ACHN (cell line): Measurements from ENCODE around the gene THRB.

Source experiments
- DNase-seq: peaks from one replicate; pipeline ENCODE4 v3.0.0-alpha.2; 2015
- in situ Hi-C: cut with HindIII; loops from 2 replicates; pipeline ENCODE4 v1.10.0; 2017; ENCODE audit warnings: low sequenced_read_pairs, low pct_ligation_motif_present, low pct_unique_long_range_greater_than_20kb

THRB gene

DNA sequence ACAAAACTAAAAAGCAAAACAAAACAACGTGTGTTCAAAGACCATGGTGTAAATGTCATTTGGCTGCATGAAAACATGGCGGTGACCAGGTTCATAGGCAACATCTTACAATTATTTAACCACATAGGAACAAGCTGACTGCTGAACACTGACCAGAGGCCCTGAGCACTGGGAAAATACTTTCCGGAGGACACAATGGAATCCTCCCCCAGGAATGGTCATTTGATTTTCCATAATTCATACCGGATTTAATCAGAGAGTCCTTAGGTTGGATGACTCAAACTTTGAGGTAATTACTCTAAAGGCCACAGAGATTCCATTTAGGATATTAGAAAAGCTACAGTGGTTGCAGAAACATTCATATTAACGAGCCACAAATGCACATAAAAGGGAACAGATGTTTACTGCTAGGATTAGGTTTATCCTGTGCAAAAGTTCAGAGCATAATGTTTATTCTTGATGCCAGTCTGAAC lies 294.8 kb downstream of the THRB start:
- in situ Hi-C loops, result no loop called here
- DNase-seq, result no peak

DNA sequence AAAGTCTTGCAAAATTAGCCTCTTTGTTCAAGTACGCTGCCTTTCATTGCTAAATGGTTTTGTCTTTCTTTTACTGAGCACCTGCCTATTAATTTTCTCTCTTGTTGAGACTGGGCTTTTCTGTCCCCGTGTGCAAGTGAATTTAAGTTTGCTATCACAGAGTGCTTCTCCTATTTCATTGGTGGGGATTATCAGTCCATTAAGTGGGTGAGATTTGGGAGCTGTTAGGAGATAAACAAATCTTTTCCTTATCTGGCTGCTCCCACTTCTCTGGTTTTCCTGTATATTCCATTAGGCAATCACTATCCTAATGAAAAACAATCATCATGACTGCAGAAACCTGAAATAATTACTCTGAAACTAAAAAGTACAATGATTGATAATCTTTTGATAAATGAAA lies 295.4 kb downstream of the THRB start:
- in situ Hi-C loops, result no loop called here
- no peak for DNase-seq

DNA sequence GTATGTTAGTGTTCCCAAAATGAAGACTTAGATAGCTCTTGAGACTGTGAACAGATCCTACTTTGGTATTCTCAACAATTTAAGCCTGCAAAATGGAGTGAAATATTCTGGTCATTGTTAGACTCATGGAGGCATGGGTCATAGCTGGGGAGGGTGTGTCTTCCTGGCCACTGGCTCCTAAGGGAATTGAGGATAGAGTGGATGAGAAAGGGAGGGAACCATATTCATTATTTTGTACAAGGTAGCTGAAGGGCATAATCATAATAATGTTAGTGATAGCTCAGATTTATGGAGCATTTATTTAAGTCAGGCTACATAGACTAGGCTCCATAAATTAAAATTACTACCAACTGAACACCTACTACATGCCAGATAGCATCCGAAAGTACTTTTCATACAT lies 295.9 kb downstream of the THRB start:
- in situ Hi-C loops, result no loop called here
- DNase-seq, result no peak

DNA sequence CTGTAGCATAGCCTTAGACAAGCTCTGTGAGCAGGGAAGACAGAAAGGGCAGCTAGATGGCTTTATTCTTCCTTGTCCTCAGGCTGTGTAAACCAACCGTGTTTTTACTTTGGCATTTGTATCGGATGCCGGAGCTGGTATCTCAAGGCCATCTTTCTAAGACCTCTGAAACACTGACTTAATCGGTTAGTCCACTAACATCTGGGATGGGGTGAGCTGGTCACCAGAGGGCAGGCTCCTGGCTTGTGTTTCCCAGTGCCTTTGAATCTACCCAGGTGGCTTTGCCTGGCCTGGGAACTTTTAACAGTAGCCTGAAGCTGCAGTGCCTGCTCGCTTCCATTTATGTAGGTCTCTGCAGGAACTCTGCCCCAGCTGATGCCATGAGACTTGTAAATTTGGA lies 296.8 kb downstream of the THRB start:
- no peak for DNase-seq
- in situ Hi-C loops, result no loop called here

DNA sequence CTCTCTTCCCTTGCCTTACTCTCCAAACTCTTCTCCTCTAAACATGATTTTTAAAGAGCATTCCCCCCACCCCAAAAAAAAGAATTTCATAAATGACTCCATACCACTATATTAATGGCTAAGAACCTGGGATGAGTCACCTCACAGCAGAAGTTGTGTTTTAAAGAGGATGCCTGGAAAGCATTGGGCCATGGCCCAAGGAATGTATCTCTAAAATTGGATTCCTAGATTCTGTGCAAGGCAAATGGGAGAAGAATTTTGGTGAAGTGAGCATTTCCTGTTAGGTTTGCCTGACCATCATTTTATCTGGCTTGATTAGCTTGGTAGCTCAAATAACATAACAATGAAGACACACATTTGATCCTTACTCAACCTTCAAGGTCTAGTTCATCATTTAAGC lies 298.1 kb downstream of the THRB start:
- peak; percentile 48 for DNase-seq
- in situ Hi-C loops, result no loop called here

DNA sequence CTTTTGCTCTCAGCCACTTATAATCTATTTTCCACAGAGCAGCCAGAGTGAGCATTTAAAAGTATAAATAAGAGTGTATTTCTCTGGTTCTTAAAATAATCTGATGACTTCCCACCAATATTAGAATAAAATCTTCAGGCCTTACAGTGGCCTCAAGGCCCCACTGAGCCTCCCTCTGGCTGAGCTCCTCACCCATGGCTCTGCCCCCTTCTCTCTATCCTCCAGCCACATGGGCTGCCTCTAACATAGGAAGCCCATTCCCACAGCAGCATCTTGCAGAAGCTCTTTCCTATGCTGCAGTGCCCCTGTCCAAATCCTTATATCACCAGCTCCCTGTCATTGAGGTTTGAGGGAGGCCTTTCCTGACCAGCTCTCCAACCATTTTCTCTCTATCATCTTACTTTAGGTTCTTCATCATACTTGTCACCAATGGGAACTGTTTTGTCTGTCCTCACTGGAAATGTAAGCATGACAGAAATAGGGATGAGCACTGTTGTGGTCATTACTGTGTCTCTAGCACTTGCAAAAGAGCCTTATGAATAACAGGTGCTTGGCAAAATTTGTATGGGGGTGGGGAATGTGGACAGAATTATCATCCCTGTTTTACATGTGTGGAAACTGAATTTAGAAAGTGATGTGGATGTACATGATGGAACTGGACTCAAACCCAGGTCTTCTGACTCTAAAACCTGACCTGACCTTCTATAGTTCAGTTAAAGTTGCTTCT lies 299.0 kb downstream of the THRB start:
- no peak for DNase-seq
- in situ Hi-C loops, result no loop called here

DNA sequence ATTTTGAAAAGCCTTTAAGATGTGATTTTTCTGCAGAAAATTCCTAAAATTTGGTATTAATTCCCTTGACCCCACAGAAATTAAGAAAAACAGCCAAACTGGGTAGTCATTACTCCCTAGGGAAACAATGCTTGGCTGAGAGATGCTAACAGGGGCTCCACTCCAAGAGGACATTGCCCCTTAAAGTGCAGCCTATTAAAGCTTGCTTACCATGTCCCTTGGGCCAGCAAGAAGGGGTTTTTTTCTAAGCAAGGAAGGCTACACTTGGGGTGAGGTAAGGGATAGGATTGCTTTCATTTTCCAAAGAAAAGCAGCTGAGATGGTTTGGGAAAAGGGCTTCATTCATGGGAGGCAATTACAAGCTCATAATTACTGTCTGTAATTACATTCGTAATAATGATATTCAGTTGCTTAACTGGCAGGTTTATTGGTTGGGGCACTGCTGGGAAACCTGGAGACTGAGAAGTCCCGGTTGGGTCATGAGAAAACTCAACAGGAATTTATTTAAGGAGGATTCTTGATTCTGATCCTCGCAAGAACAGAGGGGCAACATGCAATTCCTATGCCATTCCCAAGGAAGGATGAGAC lies 302.1 kb downstream of the THRB start:
- in situ Hi-C loops, result no loop called here
- no peak for DNase-seq

DNA sequence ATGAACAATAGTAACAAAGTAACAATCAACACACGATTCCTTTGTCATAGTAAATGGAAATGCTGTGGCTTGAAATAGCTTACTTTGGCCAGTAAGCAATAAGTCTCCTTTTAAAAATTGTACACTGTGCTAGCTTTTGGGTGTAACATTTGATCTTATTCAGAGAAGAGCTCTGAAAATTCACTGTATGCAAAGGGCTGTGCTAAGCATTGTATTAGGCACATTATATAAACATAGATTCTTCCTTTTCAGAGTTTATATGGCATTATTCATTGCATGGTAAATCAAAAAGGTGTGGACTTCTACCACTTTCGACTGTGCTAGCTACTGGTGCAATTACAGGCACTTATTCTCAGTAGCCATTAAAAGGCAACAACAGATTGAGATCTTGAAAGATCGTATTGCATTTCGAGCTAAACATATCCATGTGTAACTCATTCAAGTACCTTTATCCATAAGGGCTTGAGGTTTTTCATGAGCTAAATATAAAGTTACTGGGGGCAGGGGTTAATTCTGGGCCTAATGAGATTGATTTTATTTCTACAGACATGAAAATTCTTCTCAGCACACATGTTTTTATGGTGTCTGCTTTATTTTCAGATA lies 302.7 kb downstream of the THRB start:
- DNase-seq, result no peak
- in situ Hi-C loops, result no loop called here

DNA sequence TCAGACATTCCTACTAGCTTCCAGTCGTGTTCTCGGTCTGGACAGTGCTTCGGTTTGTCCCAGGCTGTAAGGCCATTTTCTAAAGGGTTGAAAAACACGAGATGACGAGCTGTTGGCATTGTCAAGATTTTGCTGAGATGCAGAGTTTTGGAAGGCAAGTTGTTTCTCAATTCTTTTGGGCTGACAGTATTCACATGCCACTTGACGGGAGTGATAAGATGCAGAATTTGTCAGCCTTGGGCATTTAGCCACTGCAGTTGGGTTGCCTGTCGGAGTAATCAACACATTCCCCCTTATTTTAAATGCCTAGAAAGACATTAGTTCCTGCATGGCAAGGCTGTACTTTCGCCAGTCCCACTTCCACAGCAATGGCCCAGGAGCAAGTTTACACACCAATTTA lies 304.4 kb downstream of the THRB start:
- in situ Hi-C loops, result no loop called here
- DNase-seq, result no peak

DNA sequence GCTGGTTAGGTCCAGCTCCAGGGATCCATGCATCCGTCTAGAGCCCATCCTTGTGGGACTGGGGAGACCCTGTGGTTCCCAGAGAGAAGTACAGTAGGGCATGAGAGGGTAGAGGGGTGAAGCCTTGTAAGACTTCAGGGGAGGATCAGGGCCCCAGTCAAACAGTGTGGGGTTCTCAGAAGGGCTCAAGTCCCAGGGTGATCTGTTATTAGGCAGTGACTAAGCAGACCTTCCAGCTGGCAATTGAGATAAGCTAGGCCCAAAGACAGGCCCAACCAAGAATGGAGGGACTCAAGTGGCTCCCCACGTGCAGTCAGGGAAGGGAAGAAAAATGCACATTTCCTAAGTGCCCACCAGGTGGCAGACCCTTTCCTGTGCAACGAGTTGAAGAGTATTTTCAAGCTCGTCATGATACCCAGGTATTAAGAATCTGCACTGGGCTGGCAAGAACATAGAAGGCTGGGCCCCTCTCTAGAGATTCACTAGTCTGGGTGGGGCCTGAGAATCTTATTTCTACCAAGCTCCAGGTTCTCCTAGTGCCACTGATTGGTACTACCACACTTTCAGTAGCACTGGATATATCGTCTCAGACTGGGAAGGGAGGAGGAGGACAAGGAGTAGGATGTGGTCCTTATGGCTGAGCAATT lies 308.8 kb downstream of the THRB start:
- peak; percentile 58 for DNase-seq
- in situ Hi-C loops, result no loop called here

DNA sequence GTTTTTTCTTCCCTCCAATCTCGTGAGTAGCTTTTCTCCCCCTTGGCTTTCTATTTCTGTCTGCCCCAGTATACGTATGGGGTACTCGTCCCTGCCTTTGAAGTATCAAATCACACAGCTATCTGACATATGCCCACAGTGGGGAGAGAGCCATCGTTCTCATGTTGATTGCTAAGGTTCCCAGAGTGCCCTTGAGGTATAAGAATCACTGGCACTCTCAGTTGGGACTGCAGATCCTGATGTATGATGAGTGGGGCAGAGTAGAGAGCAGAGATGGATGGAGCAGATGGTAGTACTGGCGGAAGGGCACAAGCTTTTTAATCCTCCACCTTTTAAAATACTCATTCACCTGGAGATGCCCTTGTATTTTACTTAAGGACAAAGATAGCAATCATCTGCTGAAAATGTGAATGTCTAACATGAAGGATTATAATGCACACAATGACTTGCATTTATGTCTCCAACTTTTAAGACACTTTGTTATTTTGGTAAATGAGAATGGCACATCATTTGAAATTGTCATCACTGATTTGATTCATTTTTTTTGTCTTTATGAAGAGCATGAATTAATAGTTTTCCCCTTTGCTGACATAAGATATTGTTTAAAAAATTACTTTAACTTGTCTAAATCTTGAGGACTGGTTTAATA lies 310.0 kb downstream of the THRB start:
- DNase-seq, result no peak

DNA sequence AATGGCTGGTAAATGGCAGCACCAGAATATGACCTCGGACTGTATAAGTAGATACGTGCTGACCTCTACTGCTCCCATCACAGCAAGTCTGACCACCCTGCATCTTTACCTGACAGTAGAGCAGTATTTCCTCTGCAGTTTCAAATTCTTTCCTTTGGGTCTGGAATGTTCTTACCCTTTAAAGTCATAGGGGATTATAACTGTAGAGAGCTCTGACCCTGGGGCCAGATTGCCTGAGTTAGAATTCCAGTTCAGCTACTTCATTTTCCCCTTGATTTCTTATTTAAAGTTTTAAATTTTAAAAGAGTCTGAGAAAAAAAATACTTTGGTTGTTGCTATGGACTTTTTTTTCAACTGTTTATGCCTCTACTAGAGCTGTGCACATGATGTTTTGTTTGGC lies 311.9 kb downstream of the THRB start:
- DNase-seq, result no peak
- in situ Hi-C loops, result no loop called here

More for the DNA sequence above, 310.0 kb downstream of the THRB start:
- in situ Hi-C loops, result no loop called here

DNA sequence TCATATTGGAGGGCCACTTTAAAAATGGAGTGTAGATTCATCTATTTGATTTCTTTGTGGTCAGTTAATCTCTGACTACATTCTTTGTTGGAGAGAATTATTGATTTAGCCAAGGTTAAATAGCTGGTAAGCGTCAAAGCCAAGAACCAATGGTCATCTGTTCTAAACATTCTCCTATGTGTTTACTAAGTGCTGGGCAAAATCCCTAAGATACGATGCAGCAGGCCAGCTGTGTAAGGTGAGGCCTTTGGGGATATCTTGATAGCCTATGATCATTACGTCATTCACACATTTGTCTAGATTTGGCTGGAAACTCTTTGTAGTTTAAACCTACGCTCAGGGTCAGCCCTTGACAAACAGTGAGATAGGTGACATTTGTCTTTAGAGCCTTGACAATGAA lies 313.4 kb downstream of the THRB start:
- in situ Hi-C loops, result no loop called here

DNA sequence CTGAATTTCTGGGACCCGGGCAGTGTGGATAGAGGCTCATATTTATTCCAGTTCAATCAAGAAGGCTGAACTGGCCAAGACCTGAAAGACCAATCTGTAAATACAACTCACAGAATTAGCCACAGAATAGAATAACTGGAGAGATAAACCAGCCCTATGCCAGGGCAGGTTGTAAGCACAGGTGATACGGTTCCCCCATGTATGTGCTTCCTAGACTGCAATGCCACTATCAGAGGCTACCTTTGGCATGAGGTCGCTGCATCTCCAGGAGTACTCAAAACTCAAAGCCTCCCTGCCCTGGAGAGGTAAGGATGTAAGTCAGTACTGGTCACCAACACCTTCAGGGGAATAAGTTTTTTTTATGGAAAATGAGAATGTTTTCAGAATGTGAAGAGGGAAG lies 314.0 kb downstream of the THRB start:
- DNase-seq, result no peak
- in situ Hi-C loops, result no loop called here

More for the DNA sequence above, 313.4 kb downstream of the THRB start:
- no peak for DNase-seq

DNA sequence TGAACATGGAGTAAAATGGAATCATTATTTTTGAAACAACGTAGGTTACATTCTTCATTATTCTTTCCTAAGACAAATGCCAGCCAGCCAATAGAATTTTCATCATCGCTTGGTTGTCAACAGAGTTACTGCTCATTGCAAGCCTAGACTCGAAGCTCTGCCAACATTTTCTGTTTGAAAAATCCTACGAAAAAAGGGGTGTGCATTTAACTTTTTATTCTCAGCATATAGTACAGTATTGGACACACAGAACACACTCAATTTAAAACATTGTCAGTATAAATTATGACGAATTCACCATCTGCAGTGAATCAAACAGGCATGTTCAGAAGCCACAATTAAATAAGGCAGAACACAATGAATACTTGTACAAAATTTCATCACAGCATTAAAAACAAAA lies 317.4 kb downstream of the THRB start:
- in situ Hi-C loops, result no loop called here
- DNase-seq, result no peak

DNA sequence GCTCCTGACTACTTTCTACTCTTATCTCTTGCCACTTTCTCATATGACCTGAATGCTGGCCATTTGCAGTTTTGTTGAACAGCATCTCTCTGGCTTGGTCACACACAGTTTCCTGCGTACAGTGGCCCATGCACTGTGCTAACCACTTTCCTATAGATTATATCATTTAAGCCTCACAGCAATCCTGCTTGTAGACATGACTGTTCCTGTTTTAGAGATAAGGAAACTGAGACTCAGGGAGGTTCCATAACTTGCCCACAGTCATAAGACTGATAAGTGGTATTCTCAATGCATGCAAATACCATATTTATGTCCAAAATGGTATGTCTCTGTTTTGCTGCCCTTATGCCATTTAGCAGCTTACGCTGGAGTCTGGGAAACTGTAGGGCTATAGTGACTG lies 320.0 kb downstream of the THRB start:
- in situ Hi-C loops, result no loop called here

DNA sequence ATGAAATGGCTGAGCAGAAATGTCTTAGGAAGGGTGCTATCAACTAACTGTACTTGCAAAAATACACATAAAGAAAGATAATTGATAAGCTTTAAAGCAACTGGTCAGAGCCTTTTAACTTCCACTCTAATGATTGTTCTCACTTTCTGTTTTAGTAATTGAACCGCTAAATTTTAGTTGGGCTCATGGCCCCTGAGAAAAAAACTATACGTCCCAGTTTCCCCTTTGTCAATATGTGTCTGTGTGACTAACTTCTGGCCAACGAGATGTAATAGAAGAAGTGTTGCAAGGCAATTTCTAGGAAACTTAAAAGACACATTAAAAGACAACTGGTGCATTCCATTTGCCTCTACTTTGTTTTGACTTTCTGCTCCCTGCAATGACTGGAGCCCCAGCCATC lies 325.7 kb downstream of the THRB start:
- DNase-seq, result no peak
- in situ Hi-C loops, result no loop called here

More for the DNA sequence above, 320.0 kb downstream of the THRB start:
- DNase-seq, result no peak

DNA sequence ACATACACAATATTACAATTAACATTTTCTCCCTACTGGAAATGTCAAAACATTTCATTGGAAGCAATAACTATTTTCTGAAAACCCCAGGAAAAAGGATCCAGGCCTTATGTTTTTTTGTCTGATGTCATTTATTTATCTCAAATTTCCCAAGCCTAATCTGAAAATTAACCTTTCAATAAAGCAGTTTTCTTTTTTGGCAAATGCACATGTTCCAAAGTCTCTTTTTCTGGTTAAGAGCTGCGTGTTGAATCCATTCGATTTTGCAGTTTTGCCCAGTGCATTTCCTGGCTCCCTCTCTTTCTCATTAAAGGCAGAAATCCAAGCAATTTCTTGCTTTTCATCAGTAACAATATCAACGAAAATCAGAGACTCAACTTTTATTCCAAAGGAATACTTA lies 327.2 kb downstream of the THRB start:
- DNase-seq, result no peak
- in situ Hi-C loops, result no loop called here

DNA sequence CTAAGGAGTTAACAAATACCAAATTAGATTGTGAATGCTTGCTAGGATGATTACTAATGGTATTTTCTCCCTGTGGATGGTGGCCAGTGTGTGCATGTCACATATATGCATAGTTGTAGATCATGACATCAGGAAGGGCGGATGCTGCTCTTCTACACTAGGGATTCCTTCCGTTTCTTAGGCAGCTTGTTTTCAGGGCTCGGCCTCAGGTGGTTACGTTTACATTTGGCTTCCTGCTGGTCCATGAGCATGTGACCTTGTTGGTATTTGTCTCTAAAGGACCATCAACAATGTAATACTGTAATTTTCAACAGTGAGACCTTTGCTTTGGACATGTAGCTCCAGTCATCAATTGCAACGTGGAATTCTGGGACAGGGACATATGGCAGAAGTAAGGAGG lies 328.1 kb downstream of the THRB start:
- in situ Hi-C loops, result no loop called here
- no peak for DNase-seq
